Gastrocnemius medialis (tissue), 4 donors: Measurements from ENCODE around the gene YWHAG.

Experiments used
- CTCF ChIP-seq, 5 experiments: fragments of 450-650 bp in 3 of 5; fragments of 200-600 bp in 2 of 5; sonication (generic) in 2 of 5; IDR thresholded peaks in 4 of 5; conservative IDR thresholded peaks in 1 of 5; 1 replicate in 4 of 5; 2 replicates in 1 of 5; pipeline ENCODE4 v1.5.1; 2016 to 2019; ENCODE audit warnings: antibody characterized with exemption in 5 of 5, mild to moderate bottlenecking in 3 of 5, moderate library complexity in 3 of 5
- POLR2A ChIP-seq, 2 donors: fragments of 450-650 bp; IDR thresholded peaks; one replicate each; pipeline ENCODE4 v1.6.1; 2017; ENCODE audit warnings: antibody characterized with exemption in 2 of 2, mild to moderate bottlenecking in 2 of 2, moderate library complexity in 2 of 2

- TF ChIP-seq CTCF (IDR thresholded peaks at IDR 0.05 in 4 of 5, conservative IDR thresholded peaks at IDR 0.05 in 1 of 5) = no peak
- TF ChIP-seq POLR2A (IDR thresholded peaks at IDR 0.05) = no peak
Observed at GRCh38 chr7:76375251-76375650, 16.5 kb upstream of the YWHAG start.
